NCI-H82 treated with DMSO at 0.1 percent for 48 hours (cell line): Measurements from ENCODE around the gene CHST9.
A peak's percentile ranks its signal among the peaks of the same experiment; 100 is the strongest.
"Not testable (repeated sequence)": the region's sequence is repeated elsewhere in the genome, so short reads cannot be mapped to it uniquely, and the experiment has no call there.

ENCODE experiments used
- DNase-seq: peaks from one replicate; lab custom pipeline; 2025; ENCODE audit not compliant: unreplicated experiment; lab: John Stamatoyannopoulos, UW

CHST9 gene

GRCh38 chr18:27175245-27175644 lies 9.9 kb downstream of the CHST9 start:
- no peak for DNase-seq

GRCh38 chr18:27171993-27172392 lies 13.1 kb downstream of the CHST9 start:
- no peak for DNase-seq

GRCh38 chr18:27165412-27165811 lies 19.7 kb downstream of the CHST9 start:
- no peak for DNase-seq

GRCh38 chr18:27164905-27165304 lies 20.2 kb downstream of the CHST9 start:
- no peak for DNase-seq

GRCh38 chr18:27163197-27163716 lies 21.9 kb downstream of the CHST9 start:
- not testable (repeated sequence) for DNase-seq

GRCh38 chr18:27149240-27149639 lies 35.9 kb downstream of the CHST9 start:
- not testable (repeated sequence) for DNase-seq

GRCh38 chr18:27144672-27145071 lies 40.4 kb downstream of the CHST9 start:
- no peak for DNase-seq

- DNase-seq: no peak
Observed at GRCh38 chr18:27143580-27144287, 41.4 kb downstream of the CHST9 start.

GRCh38 chr18:27142891-27143290 lies 42.2 kb downstream of the CHST9 start:
- DNase-seq: no peak

GRCh38 chr18:27141876-27142275 lies 43.2 kb downstream of the CHST9 start:
- no peak for DNase-seq

GRCh38 chr18:27138079-27138478 lies 47.0 kb downstream of the CHST9 start:
- no peak for DNase-seq

GRCh38 chr18:27136208-27136535 lies 48.9 kb downstream of the CHST9 start:
- DNase-seq: no peak

GRCh38 chr18:27135504-27136207 lies 49.5 kb downstream of the CHST9 start:
- DNase-seq: no peak

GRCh38 chr18:27130065-27130630 lies 55.0 kb downstream of the CHST9 start:
- DNase-seq: no peak

GRCh38 chr18:27124196-27124595 lies 60.9 kb downstream of the CHST9 start:
- no peak for DNase-seq

- DNase-seq: no peak
Observed at GRCh38 chr18:27121108-27121507, 64.0 kb downstream of the CHST9 start.

- DNase-seq: no peak
Observed at GRCh38 chr18:27120246-27120645, 64.9 kb downstream of the CHST9 start.

- DNase-seq: no peak
Observed at GRCh38 chr18:27118973-27119372, 66.1 kb downstream of the CHST9 start.

GRCh38 chr18:27114842-27115241 lies 70.3 kb downstream of the CHST9 start:
- peak; percentile 2 for DNase-seq

- no peak for DNase-seq
Observed at GRCh38 chr18:27113358-27113757, 71.8 kb downstream of the CHST9 start.

- DNase-seq: no peak
Observed at GRCh38 chr18:27110319-27110718, 74.8 kb downstream of the CHST9 start.

GRCh38 chr18:27109451-27109850 lies 75.7 kb downstream of the CHST9 start:
- no peak for DNase-seq
